HepG2 (cell line): ENCODE results near the gene MDP1. TPM values are rescaled to one million over a fixed set of nuclear protein-coding genes. Genes with fewer than 3 reads are reported as not detected.

Experiments
- AKAP8 ChIP-seq: sonication (generic); formaldehyde crosslinking; IDR thresholded peaks from 2 replicates; pipeline ENCODE4 v1.5.1; 2020; ENCODE audit warnings: mild to moderate bottlenecking, missing genetic modification reagents
- ATF1 ChIP-seq: IDR thresholded peaks from 2 replicates; pipeline ENCODE4 v1.6.1; 2016; ENCODE audit warnings: mild to moderate bottlenecking, control low read depth
- BRCA1 ChIP-seq: sonication (generic); formaldehyde crosslinking; IDR thresholded peaks from 2 replicates; pipeline ENCODE4 v1.4.0; 2020; ENCODE audit warnings: missing genetic modification reagents
- CBFB ChIP-seq: sonication (generic); formaldehyde crosslinking; IDR thresholded peaks from 2 replicates; pipeline ENCODE4 v1.4.0; 2020; ENCODE audit warnings: missing genetic modification reagents
- EEA1 ChIP-seq: sonication (generic); formaldehyde crosslinking; IDR thresholded peaks from 2 replicates; pipeline ENCODE4 v1.5.1; 2020; ENCODE audit warnings: mild to moderate bottlenecking, missing genetic modification reagents, borderline replicate concordance
- GTF3A ChIP-seq: sonication (generic); formaldehyde crosslinking; conservative IDR thresholded peaks from 2 replicates; pipeline ENCODE4 v1.4.0; 2020; ENCODE audit warnings: mild to moderate bottlenecking, missing genetic modification reagents
- HDAC1 ChIP-seq: sonication (generic); formaldehyde crosslinking; IDR thresholded peaks from 2 replicates; pipeline ENCODE4 v1.5.1; 2020; ENCODE audit warnings: mild to moderate bottlenecking, missing genetic modification reagents
- NR3C1 ChIP-seq: sonication (generic); formaldehyde crosslinking; IDR thresholded peaks from 2 replicates; pipeline ENCODE4 v1.4.0; 2020; ENCODE audit warnings: missing genetic modification reagents
- RBM39 ChIP-seq: fragments of 200-400 bp; formaldehyde crosslinking; IDR thresholded peaks from one replicate; pipeline ENCODE4 v1.6.1; 2018; ENCODE audit warnings: antibody characterized with exemption, mild to moderate bottlenecking, low read depth, low read length; ENCODE audit not compliant: poor library complexity, severe bottlenecking
- SRSF9 ChIP-seq: fragments of 200-400 bp; formaldehyde crosslinking; IDR thresholded peaks from 2 replicates; pipeline ENCODE4 v1.6.1; 2018; ENCODE audit warnings: borderline replicate concordance, mild to moderate bottlenecking, low read depth, low read length; ENCODE audit not compliant: insufficient read depth, poor library complexity, severe bottlenecking
- YEATS2 ChIP-seq: sonication (generic); formaldehyde crosslinking; IDR thresholded peaks from 2 replicates; pipeline ENCODE4 v1.4.0; 2020; ENCODE audit warnings: missing genetic modification reagents, borderline replicate concordance
- ZNF180 ChIP-seq: sonication (generic); formaldehyde crosslinking; IDR thresholded peaks from 2 replicates; pipeline ENCODE4 v1.4.0; 2020; ENCODE audit warnings: low read depth, missing genetic modification reagents, borderline replicate concordance
- ZNF224 ChIP-seq: sonication (generic); formaldehyde crosslinking; IDR thresholded peaks from 2 replicates; pipeline ENCODE4 v1.5.0; 2020; ENCODE audit warnings: mild to moderate bottlenecking, missing genetic modification reagents
- ZNF335 ChIP-seq: sonication (generic); formaldehyde crosslinking; IDR thresholded peaks from 2 replicates; pipeline ENCODE4 v1.4.0; 2020; ENCODE audit warnings: missing genetic modification reagents
- ZNF616 ChIP-seq: sonication (generic); formaldehyde crosslinking; IDR thresholded peaks from 2 replicates; pipeline ENCODE4 v1.5.0; 2020; ENCODE audit warnings: low read depth, mild to moderate bottlenecking, missing genetic modification reagents
- ZNF850 ChIP-seq: sonication (generic); formaldehyde crosslinking; conservative IDR thresholded peaks from 2 replicates; pipeline ENCODE4 v1.9.0; 2021; ENCODE audit warnings: mild to moderate bottlenecking, missing genetic modification reagents
- polyA plus RNA-seq, 8 experiments: library from polyadenylated mRNA; depleted of rRNA in 3 of 8; stranded (reverse) in 7 of 8; unstranded in 1 of 8; fragments of >200 nt; fragmentation: Illumina TruSeq in 4 of 8; extraction: Trizol in 4 of 8; gene quantifications; 2 replicates each; pipeline versions ENCODE4 v1.2.1 to v1.2.3, GENCODE V29; 2011 to 2016; ENCODE audit warnings: low read depth in 4 of 8, missing spikeins in 1 of 8, mixed read lengths in 1 of 8; ENCODE audit not compliant: insufficient read depth in 1 of 8
- total RNA-seq, 5 experiments: library from RNA; depleted of rRNA; stranded (reverse); fragments of >200 nt; fragmentation: Illumina TruSeq; extraction: Trizol; gene quantifications; 2 replicates each; pipeline ENCODE4 v1.2.3, GENCODE V29; 2016; ENCODE audit warnings: low read depth in 1 of 5
- TF ChIP-seq, protein P1 (sequence below): sonication (generic); formaldehyde crosslinking; IDR thresholded peaks from 2 replicates; pipeline ENCODE4 v1.9.0; 2021; ENCODE audit warnings: missing genetic modification reagents, borderline replicate concordance
- TF ChIP-seq, protein P2 (sequence below): sonication (generic); formaldehyde crosslinking; IDR thresholded peaks from 2 replicates; pipeline ENCODE4 v1.8.0; 2022; ENCODE audit warnings: missing genetic modification reagents, mild to moderate bottlenecking, inconsistent platforms, borderline replicate concordance
- TF ChIP-seq, protein P3 (sequence below): IDR thresholded peaks from 2 replicates; pipeline ENCODE4 v1.6.1; 2016; ENCODE audit warnings: mild to moderate bottlenecking
- TF ChIP-seq, protein P4 (sequence below): sonication (generic); formaldehyde crosslinking; IDR thresholded peaks from 2 replicates; pipeline ENCODE4 v1.4.0; 2020; ENCODE audit warnings: missing genetic modification reagents

The MDP1 gene
- total and polyA plus RNA-seq, 2 of the 13 experiments (the other 11 are each of a cell fraction or from before 2014, with no cell fraction given), result 44.1 to 48.7 TPM

DNA sequence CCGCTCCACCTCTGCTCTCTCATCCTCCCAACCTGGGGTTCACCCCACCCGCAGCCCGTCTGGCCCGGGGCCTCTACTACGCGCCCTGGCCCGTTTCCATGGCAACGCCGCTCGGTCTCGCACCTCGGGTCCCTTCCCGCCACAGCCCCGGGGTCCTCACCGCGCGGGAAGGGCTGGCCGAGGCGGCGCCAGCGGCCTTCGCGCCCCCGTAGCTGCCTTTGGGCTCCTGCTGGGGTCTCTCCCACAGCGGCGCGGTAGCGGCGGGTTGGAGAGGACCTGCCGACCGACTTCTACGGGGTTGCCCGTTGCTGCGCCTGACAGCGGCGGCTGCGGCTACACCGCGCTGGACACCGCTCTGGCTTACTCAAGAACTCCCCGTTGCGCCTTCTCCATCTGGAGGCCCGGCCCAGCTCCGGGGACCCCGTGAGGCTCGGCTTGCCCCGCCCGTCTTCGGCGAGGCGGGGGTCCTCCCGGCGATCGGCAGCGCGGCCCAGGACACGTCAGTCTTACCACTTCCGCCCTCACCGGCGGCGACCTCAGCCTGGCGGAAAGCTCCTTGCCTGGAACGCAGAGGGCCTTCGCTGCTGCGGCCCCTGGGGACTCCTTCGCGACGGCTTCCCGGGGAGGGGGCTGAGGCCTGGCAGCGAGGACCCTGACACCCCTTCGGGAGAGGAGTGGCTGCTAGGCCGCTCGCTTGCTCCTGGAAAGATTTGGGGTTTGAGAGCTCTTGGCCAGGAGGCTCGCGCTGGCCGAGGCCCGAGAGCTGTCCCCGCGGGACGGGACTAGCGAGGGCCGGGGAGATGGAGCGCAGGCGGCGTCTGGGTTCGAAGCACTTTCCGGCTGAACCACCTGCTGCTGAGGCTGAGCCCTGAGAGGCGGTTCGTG, 20.4 kb downstream of the MDP1 start, which contains the start of gene TM9SF1 (continued):
- TF ChIP-seq ZNF180 (CRISPR knock-in tag) (peak; percentile 88; the same call in 1 of the 2 replicates), BRCA1 (CRISPR knock-in tag) (peak; percentile 98), AKAP8 (peak; percentile 97; the same call in 1 of the 2 replicates), HDAC1 (no peak), CBFB (CRISPR knock-in tag) (peak; percentile 99), NR3C1 (CRISPR knock-in tag) (peak; percentile 92; the same call in 1 of the 2 replicates), EEA1 (CRISPR knock-in tag) (peak; percentile 99), ATF1 (CRISPR knock-in tag) (no peak), ZNF224 (CRISPR knock-in tag) (peak; percentile 100), ZNF616 (CRISPR knock-in tag) (peak; percentile 84), RBM39 (peak; percentile 98), ZNF335 (CRISPR knock-in tag) (peak; percentile 100), ZNF850 (no peak), YEATS2 (CRISPR knock-in tag) (peak; percentile 98), SRSF9 (no peak), GTF3A (peak; percentile 99)
- TF ChIP-seq, protein P1, sequence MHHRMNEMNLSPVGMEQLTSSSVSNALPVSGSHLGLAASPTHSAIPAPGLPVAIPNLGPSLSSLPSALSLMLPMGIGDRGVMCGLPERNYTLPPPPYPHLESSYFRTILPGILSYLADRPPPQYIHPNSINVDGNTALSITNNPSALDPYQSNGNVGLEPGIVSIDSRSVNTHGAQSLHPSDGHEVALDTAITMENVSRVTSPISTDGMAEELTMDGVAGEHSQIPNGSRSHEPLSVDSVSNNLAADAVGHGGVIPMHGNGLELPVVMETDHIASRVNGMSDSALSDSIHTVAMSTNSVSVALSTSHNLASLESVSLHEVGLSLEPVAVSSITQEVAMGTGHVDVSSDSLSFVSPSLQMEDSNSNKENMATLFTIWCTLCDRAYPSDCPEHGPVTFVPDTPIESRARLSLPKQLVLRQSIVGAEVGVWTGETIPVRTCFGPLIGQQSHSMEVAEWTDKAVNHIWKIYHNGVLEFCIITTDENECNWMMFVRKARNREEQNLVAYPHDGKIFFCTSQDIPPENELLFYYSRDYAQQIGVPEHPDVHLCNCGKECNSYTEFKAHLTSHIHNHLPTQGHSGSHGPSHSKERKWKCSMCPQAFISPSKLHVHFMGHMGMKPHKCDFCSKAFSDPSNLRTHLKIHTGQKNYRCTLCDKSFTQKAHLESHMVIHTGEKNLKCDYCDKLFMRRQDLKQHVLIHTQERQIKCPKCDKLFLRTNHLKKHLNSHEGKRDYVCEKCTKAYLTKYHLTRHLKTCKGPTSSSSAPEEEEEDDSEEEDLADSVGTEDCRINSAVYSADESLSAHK (CRISPR knock-in tag), result peak; percentile 79; the same call in 1 of the 2 replicates
- TF ChIP-seq, protein P2, sequence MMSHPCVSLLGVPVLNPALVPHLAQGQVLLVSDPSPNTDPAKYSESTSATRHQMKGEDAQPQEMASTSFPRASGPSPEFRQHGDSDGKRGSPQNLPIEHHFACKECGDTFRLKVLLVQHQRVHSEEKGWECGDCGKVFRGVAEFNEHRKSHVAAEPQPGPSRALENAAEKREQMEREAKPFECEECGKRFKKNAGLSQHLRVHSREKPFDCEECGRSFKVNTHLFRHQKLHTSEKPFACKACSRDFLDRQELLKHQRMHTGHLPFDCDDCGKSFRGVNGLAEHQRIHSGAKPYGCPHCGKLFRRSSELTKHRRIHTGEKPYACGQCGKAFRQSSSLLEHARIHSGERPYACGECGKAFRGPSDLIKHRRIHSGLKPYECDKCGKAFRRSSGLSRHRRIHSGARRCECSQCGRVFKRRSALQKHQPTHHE (CRISPR knock-in tag), result peak; percentile 100
- TF ChIP-seq, protein P3, sequence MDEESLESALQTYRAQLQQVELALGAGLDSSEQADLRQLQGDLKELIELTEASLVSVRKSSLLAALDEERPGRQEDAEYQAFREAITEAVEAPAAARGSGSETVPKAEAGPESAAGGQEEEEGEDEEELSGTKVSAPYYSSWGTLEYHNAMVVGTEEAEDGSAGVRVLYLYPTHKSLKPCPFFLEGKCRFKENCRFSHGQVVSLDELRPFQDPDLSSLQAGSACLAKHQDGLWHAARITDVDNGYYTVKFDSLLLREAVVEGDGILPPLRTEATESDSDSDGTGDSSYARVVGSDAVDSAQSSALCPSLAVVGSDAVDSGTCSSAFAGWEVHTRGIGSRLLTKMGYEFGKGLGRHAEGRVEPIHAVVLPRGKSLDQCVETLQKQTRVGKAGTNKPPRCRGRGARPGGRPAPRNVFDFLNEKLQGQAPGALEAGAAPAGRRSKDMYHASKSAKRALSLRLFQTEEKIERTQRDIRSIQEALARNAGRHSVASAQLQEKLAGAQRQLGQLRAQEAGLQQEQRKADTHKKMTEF (CRISPR knock-in tag), result peak; percentile 100
- TF ChIP-seq, protein P4, sequence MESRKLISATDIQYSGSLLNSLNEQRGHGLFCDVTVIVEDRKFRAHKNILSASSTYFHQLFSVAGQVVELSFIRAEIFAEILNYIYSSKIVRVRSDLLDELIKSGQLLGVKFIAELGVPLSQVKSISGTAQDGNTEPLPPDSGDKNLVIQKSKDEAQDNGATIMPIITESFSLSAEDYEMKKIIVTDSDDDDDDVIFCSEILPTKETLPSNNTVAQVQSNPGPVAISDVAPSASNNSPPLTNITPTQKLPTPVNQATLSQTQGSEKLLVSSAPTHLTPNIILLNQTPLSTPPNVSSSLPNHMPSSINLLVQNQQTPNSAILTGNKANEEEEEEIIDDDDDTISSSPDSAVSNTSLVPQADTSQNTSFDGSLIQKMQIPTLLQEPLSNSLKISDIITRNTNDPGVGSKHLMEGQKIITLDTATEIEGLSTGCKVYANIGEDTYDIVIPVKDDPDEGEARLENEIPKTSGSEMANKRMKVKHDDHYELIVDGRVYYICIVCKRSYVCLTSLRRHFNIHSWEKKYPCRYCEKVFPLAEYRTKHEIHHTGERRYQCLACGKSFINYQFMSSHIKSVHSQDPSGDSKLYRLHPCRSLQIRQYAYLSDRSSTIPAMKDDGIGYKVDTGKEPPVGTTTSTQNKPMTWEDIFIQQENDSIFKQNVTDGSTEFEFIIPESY (CRISPR knock-in tag), result no peak; the same call in 1 of the 2 replicates
